MM.1S (cell line): ENCODE results near the gene PRELID3B.

Experiments used
- DNase-seq: peaks from one replicate; pipeline ENCODE4 v3.0.0-alpha.2; 2015
- H2AFZ ChIP-seq: fragments of 300-600 bp; sonication (generic); 2 replicates; pipeline ENCODE4 v1.6.0; 2016; ENCODE audit warnings: antibody characterized with exemption, low read length
- H3F3A ChIP-seq: fragments of 300-600 bp; sonication (generic); 2 replicates; pipeline ENCODE4 v1.6.1; 2016; ENCODE audit warnings: mild to moderate bottlenecking, antibody characterized with exemption, low read length, moderate library complexity, mixed read lengths; ENCODE audit not compliant: insufficient read depth
- H3K27ac ChIP-seq: fragments of 300-600 bp; sonication (generic); 2 replicates; pipeline ENCODE4 v1.5.1; 2016; ENCODE audit warnings: mild to moderate bottlenecking, low read length
- H3K27me3 ChIP-seq: fragments of 300-600 bp; sonication (generic); replicated peaks from 2 replicates; pipeline ENCODE4 v1.6.0; 2016; ENCODE audit warnings: low read length; ENCODE audit not compliant: insufficient read depth
- H3K36me3 ChIP-seq: fragments of 300-600 bp; sonication (generic); replicated peaks from 2 replicates; pipeline ENCODE4 v1.6.1; 2016; ENCODE audit warnings: mild to moderate bottlenecking, low read length, mixed read lengths; ENCODE audit not compliant: insufficient read depth
- H3K4me1 ChIP-seq: fragments of 300-600 bp; sonication (generic); 2 replicates; pipeline ENCODE4 v1.6.1; 2016; ENCODE audit warnings: low read length, mixed read lengths
- H3K4me2 ChIP-seq: fragments of 300-600 bp; sonication (generic); 2 replicates; pipeline ENCODE4 v1.6.0; 2016; ENCODE audit warnings: low read depth, low read length
- H3K4me3 ChIP-seq: fragments of 300-600 bp; sonication (generic); 2 replicates; pipeline ENCODE4 v1.5.1; 2016; ENCODE audit warnings: low read length, mixed read lengths
- H3K79me2 ChIP-seq: fragments of 300-600 bp; sonication (generic); 2 replicates; pipeline ENCODE4 v1.6.1; 2016; ENCODE audit warnings: mixed run types, low read length, mixed read lengths
- H3K9ac ChIP-seq: fragments of 300-600 bp; sonication (generic); 2 replicates; pipeline ENCODE4 v1.6.1; 2016; ENCODE audit warnings: low read length, mixed read lengths
- H3K9me2 ChIP-seq: fragments of 300-600 bp; sonication (generic); replicated peaks from 2 replicates; pipeline ENCODE4 v1.6.1; 2016; ENCODE audit warnings: mild to moderate bottlenecking, low read length, mixed read lengths; ENCODE audit not compliant: insufficient read depth
- H3K9me3 ChIP-seq: fragments of 300-600 bp; sonication (generic); replicated peaks from 2 replicates; pipeline ENCODE4 v1.6.1; 2016; ENCODE audit warnings: mild to moderate bottlenecking, low read length, mixed read lengths; ENCODE audit not compliant: insufficient read depth
- H4K20me1 ChIP-seq: fragments of 300-600 bp; sonication (generic); 2 replicates; pipeline ENCODE4 v1.6.1; 2016; ENCODE audit warnings: mild to moderate bottlenecking, low read length, moderate library complexity, mixed read lengths; ENCODE audit not compliant: insufficient read depth
- EZH2 ChIP-seq: fragments of 300-600 bp; sonication (generic); optimal IDR thresholded peaks from 2 replicates; pipeline ENCODE3; 2017; ENCODE audit warnings: low read depth, mild to moderate bottlenecking, antibody characterized with exemption, low read length, mixed read lengths
- EZH2phosphoT487 ChIP-seq: fragments of 300-600 bp; sonication (generic); IDR thresholded peaks from 2 replicates; pipeline ENCODE4 v1.6.1; 2018; ENCODE audit warnings: antibody characterized with exemption, low read length
- TF ChIP-seq, protein P1 (sequence below): fragments of 300-600 bp; sonication (generic); IDR thresholded peaks from 2 replicates; pipeline ENCODE4 v1.5.1; 2016; ENCODE audit warnings: antibody characterized with exemption, low read length, mixed read lengths

The PRELID3B gene

DNA sequence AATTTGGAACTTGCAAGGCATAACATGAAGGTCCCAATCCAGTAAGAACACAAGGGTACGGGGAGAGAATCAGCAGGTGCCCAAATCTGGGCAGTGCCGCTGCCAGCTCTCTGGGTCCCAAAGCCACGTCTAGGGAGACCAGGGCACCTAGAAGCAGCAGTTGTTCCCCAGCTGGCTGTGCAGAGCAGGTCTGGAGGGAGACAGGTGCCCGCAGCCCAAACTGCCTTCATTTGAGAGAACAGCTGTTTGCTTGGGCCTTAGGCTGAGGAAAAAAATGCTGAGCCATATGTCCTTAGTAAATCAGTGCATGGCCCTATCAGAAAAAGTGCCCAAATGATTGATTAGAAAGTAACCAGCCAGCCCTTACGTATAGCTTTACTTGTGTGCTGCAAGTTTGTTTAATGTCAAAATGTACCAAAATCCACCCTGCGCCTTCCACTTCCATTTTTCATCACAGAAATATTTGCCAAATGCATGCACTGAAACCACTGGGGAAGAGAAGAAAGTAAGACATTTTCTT, 9.1 kb upstream of the PRELID3B start:
- no peak overlapping the region for H3K9ac ChIP-seq
- no peaks in the 10 kb centered on the region for H3K9me2 ChIP-seq
- H3K27me3 ChIP-seq: 0 out of 2 replicates have a peak, but pooled peaks cover 2% of the 10 kb centered on the region
- H3K4me1 ChIP-seq: no peaks in the 10 kb centered on the region
- no peaks in the 10 kb centered on the region for H4K20me1 ChIP-seq
- H3K79me2 ChIP-seq: no peaks in the 10 kb centered on the region
- no peak overlapping the region for H2AFZ ChIP-seq
- no peaks in the 10 kb centered on the region for H3F3A ChIP-seq
- H3K4me2 ChIP-seq: no peak overlapping the region
- DNase-seq: no peak
- no peaks in the 10 kb centered on the region for H3K36me3 ChIP-seq
- TF ChIP-seq EZH2: no peak
- TF ChIP-seq, protein P1, sequence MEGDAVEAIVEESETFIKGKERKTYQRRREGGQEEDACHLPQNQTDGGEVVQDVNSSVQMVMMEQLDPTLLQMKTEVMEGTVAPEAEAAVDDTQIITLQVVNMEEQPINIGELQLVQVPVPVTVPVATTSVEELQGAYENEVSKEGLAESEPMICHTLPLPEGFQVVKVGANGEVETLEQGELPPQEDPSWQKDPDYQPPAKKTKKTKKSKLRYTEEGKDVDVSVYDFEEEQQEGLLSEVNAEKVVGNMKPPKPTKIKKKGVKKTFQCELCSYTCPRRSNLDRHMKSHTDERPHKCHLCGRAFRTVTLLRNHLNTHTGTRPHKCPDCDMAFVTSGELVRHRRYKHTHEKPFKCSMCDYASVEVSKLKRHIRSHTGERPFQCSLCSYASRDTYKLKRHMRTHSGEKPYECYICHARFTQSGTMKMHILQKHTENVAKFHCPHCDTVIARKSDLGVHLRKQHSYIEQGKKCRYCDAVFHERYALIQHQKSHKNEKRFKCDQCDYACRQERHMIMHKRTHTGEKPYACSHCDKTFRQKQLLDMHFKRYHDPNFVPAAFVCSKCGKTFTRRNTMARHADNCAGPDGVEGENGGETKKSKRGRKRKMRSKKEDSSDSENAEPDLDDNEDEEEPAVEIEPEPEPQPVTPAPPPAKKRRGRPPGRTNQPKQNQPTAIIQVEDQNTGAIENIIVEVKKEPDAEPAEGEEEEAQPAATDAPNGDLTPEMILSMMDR: no peak
- no peak for TF ChIP-seq EZH2phosphoT487
- no peak overlapping the region for H3K27ac ChIP-seq
- H3K9me3 ChIP-seq: no peaks in the 10 kb centered on the region
- no peak overlapping the region for H3K4me3 ChIP-seq

DNA sequence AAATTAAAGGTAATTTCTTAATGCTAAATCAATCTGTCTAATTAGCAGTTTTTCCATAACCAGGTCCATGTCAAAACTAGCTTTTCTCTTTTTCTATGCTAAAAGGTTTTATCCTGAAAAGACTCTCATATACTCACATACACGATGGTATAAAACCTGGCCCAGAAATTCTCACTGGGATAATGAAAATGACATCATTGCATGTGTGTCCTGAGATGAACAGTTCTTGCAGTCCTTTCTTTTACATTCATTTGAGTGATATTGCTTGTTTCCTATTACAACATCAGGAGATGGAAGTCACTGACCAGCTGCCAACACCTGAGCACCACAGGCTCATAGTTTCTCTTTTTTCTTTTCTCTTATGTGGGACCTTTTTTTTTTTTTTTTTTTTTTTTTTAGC, 7.9 kb upstream of the PRELID3B start:
- H3K9ac ChIP-seq: no peak overlapping the region
- no peaks in the 10 kb centered on the region for H3K9me3 ChIP-seq

DNA sequence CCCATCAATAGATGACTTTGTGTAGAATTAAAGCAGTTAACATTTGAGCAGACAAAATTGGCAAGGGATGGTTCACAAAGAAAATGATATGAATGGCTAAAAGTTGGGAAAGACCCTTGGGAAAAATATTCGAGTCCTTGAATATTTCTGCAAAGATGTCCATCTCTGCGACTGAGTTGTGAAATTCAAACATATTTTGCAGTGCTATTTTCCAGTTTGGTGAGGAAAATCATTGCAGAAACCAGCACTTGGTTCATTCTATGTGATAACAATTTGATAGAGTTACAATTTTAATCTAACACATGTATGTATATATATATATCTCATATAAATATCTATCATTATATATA, 6.1 kb upstream of the PRELID3B start:
- no peaks in the 10 kb centered on the region for H3K4me1 ChIP-seq
- H3K79me2 ChIP-seq: no peaks in the 10 kb centered on the region
- no peak for DNase-seq
- H3K9me2 ChIP-seq: no peaks in the 10 kb centered on the region
- H3K9me3 ChIP-seq: no peaks in the 10 kb centered on the region
- H3K27ac ChIP-seq: no peak overlapping the region
- no peak overlapping the region for H2AFZ ChIP-seq
- H3K4me3 ChIP-seq: no peak overlapping the region
- H3K9ac ChIP-seq: no peak overlapping the region
- H4K20me1 ChIP-seq: no peaks in the 10 kb centered on the region
- H3K27me3 ChIP-seq: no peaks in the 10 kb centered on the region
- H3F3A ChIP-seq: no peaks in the 10 kb centered on the region
- TF ChIP-seq EZH2: no peak
- TF ChIP-seq, protein P1: no peak
- TF ChIP-seq EZH2phosphoT487: no peak
- no peaks in the 10 kb centered on the region for H3K36me3 ChIP-seq
- no peak overlapping the region for H3K4me2 ChIP-seq

More for the DNA sequence above, 7.9 kb upstream of the PRELID3B start:
- H4K20me1 ChIP-seq: no peaks in the 10 kb centered on the region
- no peak overlapping the region for H3K4me2 ChIP-seq
- H3K27me3 ChIP-seq: 0 out of 2 replicates have a peak, but pooled peaks cover 2% of the 10 kb centered on the region
- no peaks in the 10 kb centered on the region for H3F3A ChIP-seq
- H3K9me2 ChIP-seq: no peaks in the 10 kb centered on the region
- DNase-seq: no peak
- TF ChIP-seq EZH2phosphoT487 (no peak), EZH2 (no peak)
- TF ChIP-seq, protein P1: no peak
- H3K4me1 ChIP-seq: no peaks in the 10 kb centered on the region
- no peak overlapping the region for H3K27ac ChIP-seq
- H2AFZ ChIP-seq: no peak overlapping the region
- no peak overlapping the region for H3K4me3 ChIP-seq
- no peaks in the 10 kb centered on the region for H3K79me2 ChIP-seq
- no peaks in the 10 kb centered on the region for H3K36me3 ChIP-seq
